Activated T-helper 2 cell treated with anti-CD3 and anti-CD28 coated beads, Interferon-gamma antibody, Interleukin-2, Interleukin-4, amounts not matched to agents 10 μg/mL and 5 μg/mL and 100 μg/mL, durations not matched to agents 14 hours and 24 hours and 36 hours (primary cell): Measurements from ENCODE around the gene SLC28A1. TPM values are rescaled to one million over a fixed set of nuclear protein-coding genes. Genes with fewer than 3 reads are reported as not detected.
"Not testable (repeated sequence)": the region's sequence is repeated elsewhere in the genome, so short reads cannot be mapped to it uniquely, and the experiment has no call there.

Experiments used
- DNase-seq: peaks from one replicate; pipeline ENCODE4 v3.0.0; 2021; ENCODE audit warnings: low spot score
- H3K27ac Mint-ChIP-seq: one replicate; pipeline ENCODE4 v1.8.0; 2021; ENCODE audit warnings: mixed read lengths
- H3K27me3 Mint-ChIP-seq: one replicate; pipeline ENCODE4 v1.8.0; 2021; ENCODE audit warnings: low read depth, mixed read lengths
- H3K36me3 Mint-ChIP-seq: one replicate; pipeline ENCODE4 v1.8.0; 2021; ENCODE audit warnings: low read depth, mixed read lengths
- H3K4me1 Mint-ChIP-seq: one replicate; pipeline ENCODE4 v1.8.0; 2021; ENCODE audit warnings: low read depth, mixed read lengths
- H3K4me3 Mint-ChIP-seq: one replicate; pipeline ENCODE4 v1.8.0; 2021; ENCODE audit warnings: low read depth, mild to moderate bottlenecking, moderate library complexity, mixed read lengths
- H3K9me3 Mint-ChIP-seq: one replicate; pipeline ENCODE4 v1.8.0; 2021; ENCODE audit warnings: mixed read lengths
- intact Hi-C: fragments of 100-400 bp; cut with micrococcal nuclease; formaldehyde crosslinking; loops from one replicate; pipeline ENCODE4 v1.15.1; 2023
- total RNA-seq: library from RNA; stranded (reverse); gene quantifications from 2 replicates; pipeline ENCODE4 v1.2.3, GENCODE V29; 2022

SLC28A1 gene
- total RNA-seq, 1 donor from 2014 or later = not detected

- Mint-ChIP-seq H3K9me3 (no peaks in the 10 kb centered on the region), H3K4me3 (no peak overlapping the region), H3K27ac (no peak overlapping the region), H3K4me1 (peaks cover 19% of the 10 kb centered on the region), H3K36me3 (peaks cover 2% of the 10 kb centered on the region), H3K27me3 (no peaks in the 10 kb centered on the region)
- DNase-seq = no peak
- intact Hi-C loops = no loop called here
Observed at GRCh38 chr15:84910928-84911623, 26.6 kb downstream of the SLC28A1 start.

DNA sequence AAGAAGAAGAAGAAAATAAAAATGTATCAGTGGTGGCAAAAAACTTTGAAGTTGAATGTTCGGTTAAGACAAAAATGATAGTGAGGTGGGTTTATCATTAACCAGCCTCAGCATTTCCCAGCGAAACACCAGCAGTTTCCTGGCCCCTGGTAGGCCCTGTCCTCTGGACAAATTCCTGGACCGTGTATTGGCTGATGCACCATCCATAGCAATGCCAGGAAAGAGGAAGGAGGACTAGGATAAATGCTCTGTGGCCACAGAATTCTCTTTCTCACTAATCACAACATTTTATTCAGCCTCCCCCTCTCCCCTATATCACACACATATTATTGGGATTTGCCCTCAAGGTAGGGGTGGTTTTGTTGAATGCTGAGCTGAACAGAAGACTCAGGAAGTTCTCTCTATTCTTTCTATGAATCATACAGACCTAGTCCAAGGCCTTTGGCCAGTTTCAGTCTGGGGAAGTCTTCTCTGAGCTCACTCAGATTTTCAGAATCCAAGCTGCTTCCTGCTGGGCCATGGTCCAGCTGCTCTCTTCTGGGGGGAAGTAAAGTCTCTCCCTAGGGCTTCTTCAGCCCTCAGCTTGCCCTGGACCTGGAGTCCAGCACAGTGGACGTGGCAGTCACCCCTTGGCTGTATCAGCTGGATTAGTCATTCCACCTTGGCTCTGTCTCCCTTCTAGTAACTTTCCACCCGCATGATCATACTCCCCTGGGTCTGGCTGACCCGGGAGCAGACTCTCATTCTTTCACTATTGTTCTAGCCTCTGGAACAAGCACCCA is 27.6 kb downstream of the SLC28A1 start:
- peaks cover 19% of the 10 kb centered on the region for H3K4me1 Mint-ChIP-seq

DNA sequence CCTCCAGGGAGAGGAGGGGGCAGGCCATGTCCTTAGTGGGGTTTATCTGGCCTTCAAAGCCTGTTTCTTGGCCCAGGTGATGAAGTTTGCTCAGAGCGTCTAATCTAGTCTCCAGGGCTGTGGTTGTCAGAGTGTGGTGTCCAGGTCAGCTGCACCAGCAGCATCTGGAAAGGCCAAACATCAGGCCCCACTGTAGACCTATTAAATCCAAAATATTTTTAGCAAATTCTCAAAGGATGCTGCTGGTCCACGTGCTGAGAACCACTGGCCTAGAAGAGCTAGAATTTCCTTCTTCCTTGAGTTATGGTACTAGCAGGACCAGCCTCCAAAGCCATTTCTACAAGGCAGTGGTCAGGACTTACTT is 28.9 kb downstream of the SLC28A1 start:
- Mint-ChIP-seq H3K27me3 (no peaks in the 10 kb centered on the region), H3K36me3 (peaks cover 2% of the 10 kb centered on the region), H3K9me3 (no peaks in the 10 kb centered on the region), H3K27ac (no peak overlapping the region), H3K4me3 (no peak overlapping the region), H3K4me1 (peaks cover 21% of the 10 kb centered on the region)
- intact Hi-C loops = no loop called here
- no peak for DNase-seq

More for the DNA sequence above, 27.6 kb downstream of the SLC28A1 start:
- no peak overlapping the region for H3K27ac Mint-ChIP-seq
- intact Hi-C loops = no loop called here
- H3K9me3 Mint-ChIP-seq = no peaks in the 10 kb centered on the region
- DNase-seq = no peak
- H3K36me3 Mint-ChIP-seq = peaks cover 2% of the 10 kb centered on the region
- no peaks in the 10 kb centered on the region for H3K27me3 Mint-ChIP-seq
- no peak overlapping the region for H3K4me3 Mint-ChIP-seq

DNA sequence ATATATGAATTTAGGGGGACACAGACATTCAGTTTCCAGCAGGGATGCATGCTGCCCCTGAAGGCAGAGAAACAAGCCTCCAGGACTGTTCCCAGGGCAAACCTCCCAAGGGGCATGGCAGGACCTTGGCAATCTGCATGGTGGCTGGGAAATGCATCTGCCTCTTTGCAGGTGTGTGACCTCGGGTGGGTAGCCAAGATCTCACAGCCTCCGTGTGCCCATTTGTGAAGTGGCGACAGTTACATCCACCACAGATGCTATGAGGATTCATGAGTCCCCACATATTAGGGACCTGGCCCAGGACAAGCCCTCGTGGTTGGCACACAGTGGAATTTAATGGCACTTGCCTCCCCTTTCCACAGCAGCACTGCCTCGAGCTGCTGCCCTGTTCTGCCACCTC is 29.9 kb downstream of the SLC28A1 start:
- H3K9me3 Mint-ChIP-seq = no peaks in the 10 kb centered on the region
- peaks cover 2% of the 10 kb centered on the region for H3K36me3 Mint-ChIP-seq
- intact Hi-C loops = no loop called here
- H3K27me3 Mint-ChIP-seq = no peaks in the 10 kb centered on the region
- peaks cover 21% of the 10 kb centered on the region for H3K4me1 Mint-ChIP-seq
- H3K4me3 Mint-ChIP-seq = no peak overlapping the region
- no peak overlapping the region for H3K27ac Mint-ChIP-seq
- no peak for DNase-seq

DNA sequence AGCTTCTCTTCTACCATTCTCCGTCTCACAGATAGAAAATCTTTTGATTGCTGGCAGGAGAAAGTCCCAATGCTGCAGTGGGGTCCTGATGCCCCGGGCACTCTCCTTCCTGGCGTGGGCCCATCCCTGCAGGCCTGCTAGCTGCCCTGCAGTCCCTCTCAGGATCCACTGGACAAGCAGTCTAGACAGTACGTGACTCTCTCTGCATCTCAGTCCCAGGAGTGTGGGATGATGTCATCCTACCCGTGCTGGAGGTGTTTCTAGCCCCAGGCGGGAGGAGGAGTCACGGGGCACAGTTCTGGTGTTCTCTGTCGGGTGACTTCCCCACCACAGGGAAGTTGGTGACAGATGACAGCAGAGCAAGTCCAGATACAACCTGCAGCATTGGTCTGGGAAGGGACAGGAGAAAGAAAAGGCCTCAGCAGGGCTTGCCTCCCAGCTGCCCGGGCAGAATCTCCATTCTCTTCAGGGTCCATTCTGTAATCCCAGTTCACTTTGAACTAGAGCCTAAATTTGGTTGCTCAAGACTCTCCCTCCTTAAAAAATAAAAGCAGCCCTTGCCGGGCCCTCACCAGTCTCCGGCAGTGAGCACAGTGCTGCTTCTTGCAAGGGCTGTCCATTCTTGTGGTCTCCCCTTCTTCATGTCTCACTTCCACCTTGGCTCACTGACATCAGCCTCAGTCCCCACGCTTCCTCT is 30.6 kb downstream of the SLC28A1 start:
- peaks cover 21% of the 10 kb centered on the region for H3K4me1 Mint-ChIP-seq
- peak overlapping the region; percentile 85 for H3K4me3 Mint-ChIP-seq
- peak; percentile 59 for DNase-seq
- peaks cover 2% of the 10 kb centered on the region for H3K36me3 Mint-ChIP-seq
- no peaks in the 10 kb centered on the region for H3K9me3 Mint-ChIP-seq
- H3K27ac Mint-ChIP-seq = peak overlapping the region; percentile 94
- no peaks in the 10 kb centered on the region for H3K27me3 Mint-ChIP-seq
- intact Hi-C loops = no loop called here

- Mint-ChIP-seq H3K27ac (peak overlapping the region; percentile 4), H3K9me3 (no peaks in the 10 kb centered on the region), H3K4me1 (peaks cover 21% of the 10 kb centered on the region), H3K4me3 (no peak overlapping the region), H3K27me3 (peaks cover 1% of the 10 kb centered on the region), H3K36me3 (peaks cover 2% of the 10 kb centered on the region)
- intact Hi-C loops = no loop called here
- no peak for DNase-seq
Observed at GRCh38 chr15:84915606-84915958, 31.1 kb downstream of the SLC28A1 start.

DNA sequence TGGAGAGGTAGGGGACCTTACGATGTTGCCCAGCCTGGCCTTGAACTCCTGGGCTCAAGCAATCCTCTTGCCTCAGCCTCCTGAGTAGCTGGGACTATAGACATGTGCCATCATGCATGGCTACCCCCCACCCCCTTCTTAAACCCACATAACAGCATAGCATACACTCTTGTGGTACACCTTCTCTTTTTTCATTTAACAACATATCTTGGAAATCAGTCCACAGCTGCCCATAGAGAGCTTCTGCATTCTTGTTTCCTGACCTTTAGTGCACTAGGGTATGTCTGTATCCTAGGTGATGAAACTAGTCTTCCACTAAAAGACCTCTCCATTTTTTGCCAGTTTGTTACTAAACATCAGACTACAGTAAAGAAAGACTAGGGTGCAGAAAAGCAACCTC is 33.0 kb downstream of the SLC28A1 start:
- intact Hi-C loops = no loop called here
- no peak overlapping the region for H3K4me3 Mint-ChIP-seq
- DNase-seq = no peak
- H3K9me3 Mint-ChIP-seq = no peaks in the 10 kb centered on the region
- peaks cover 4% of the 10 kb centered on the region for H3K27me3 Mint-ChIP-seq
- H3K4me1 Mint-ChIP-seq = peaks cover 16% of the 10 kb centered on the region
- H3K27ac Mint-ChIP-seq = no peak overlapping the region
- H3K36me3 Mint-ChIP-seq = peaks cover 2% of the 10 kb centered on the region

- peaks cover 12% of the 10 kb centered on the region for H3K4me1 Mint-ChIP-seq
- H3K27ac Mint-ChIP-seq = no peak overlapping the region
- H3K27me3 Mint-ChIP-seq = peaks cover 4% of the 10 kb centered on the region
- no peak overlapping the region for H3K4me3 Mint-ChIP-seq
- H3K36me3 Mint-ChIP-seq = peaks cover 2% of the 10 kb centered on the region
- DNase-seq = no peak
- intact Hi-C loops = no loop called here
- no peaks in the 10 kb centered on the region for H3K9me3 Mint-ChIP-seq
Observed at GRCh38 chr15:84919106-84919667, 34.7 kb downstream of the SLC28A1 start.

GRCh38 chr15:84921121-84921520 is 36.7 kb downstream of the SLC28A1 start:
- Mint-ChIP-seq H3K9me3 (no peaks in the 10 kb centered on the region), H3K4me3 (no peak overlapping the region), H3K27ac (no peak overlapping the region), H3K4me1 (peaks cover 1% of the 10 kb centered on the region), H3K27me3 (peaks cover 4% of the 10 kb centered on the region), H3K36me3 (no peaks in the 10 kb centered on the region)
- intact Hi-C loops = no loop called here
- DNase-seq = no peak

GRCh38 chr15:84922530-84922929 is 38.1 kb downstream of the SLC28A1 start:
- peaks cover 1% of the 10 kb centered on the region for H3K4me1 Mint-ChIP-seq
- H3K4me3 Mint-ChIP-seq = no peak overlapping the region
- H3K27me3 Mint-ChIP-seq = peaks cover 4% of the 10 kb centered on the region
- no peaks in the 10 kb centered on the region for H3K36me3 Mint-ChIP-seq
- no peak overlapping the region for H3K27ac Mint-ChIP-seq
- no peak for DNase-seq
- intact Hi-C loops = no loop called here
- no peaks in the 10 kb centered on the region for H3K9me3 Mint-ChIP-seq

- Mint-ChIP-seq H3K4me3 (no peak overlapping the region), H3K36me3 (no peaks in the 10 kb centered on the region), H3K27ac (no peak overlapping the region), H3K27me3 (peaks cover 4% of the 10 kb centered on the region), H3K4me1 (peaks cover 5% of the 10 kb centered on the region), H3K9me3 (no peaks in the 10 kb centered on the region)
- no peak for DNase-seq
- intact Hi-C loops = no loop called here
Observed at GRCh38 chr15:84924077-84924731, 39.7 kb downstream of the SLC28A1 start.

GRCh38 chr15:84924821-84925569 is 40.5 kb downstream of the SLC28A1 start:
- H3K9me3 Mint-ChIP-seq, H3K4me3 Mint-ChIP-seq, H3K27me3 Mint-ChIP-seq, H3K4me1 Mint-ChIP-seq, H3K36me3 Mint-ChIP-seq, DNase-seq, intact Hi-C loops, H3K27ac Mint-ChIP-seq: not testable (repeated sequence)
